AG04450 (cell line): ENCODE measurements around the gene CD79B. TPM values are rescaled to one million over a fixed set of nuclear protein-coding genes. Genes with fewer than 3 reads are reported as not detected.

Experiments used
- CTCF ChIA-PET: fragments of 300-600, 350-600 bp; formaldehyde crosslinking; extraction: SDS; loops from one replicate; lab custom pipeline; 2022; ENCODE audit warnings: antibody characterized with exemption, inconsistent platforms; lab: Charles Lee
- POLR2A ChIA-PET: fragments of 350-600 bp; formaldehyde crosslinking; extraction: SDS; loops from one replicate; lab custom pipeline; 2021; ENCODE audit warnings: antibody characterized with exemption, inconsistent platforms; lab: Yijun Ruan, JAX
- DNase-seq: peaks from one replicate; pipeline ENCODE4 v3.0.0-alpha.2; 2011; ENCODE audit warnings: low read depth, low spot score
- H3K27ac ChIP-seq: one replicate; pipeline ENCODE4 v1.5.1; 2012; ENCODE audit warnings: low read depth, low read length, control low read depth
- H3K27me3 ChIP-seq: one replicate; pipeline ENCODE4 v1.6.0; 2012; ENCODE audit warnings: low read length; ENCODE audit not compliant: control insufficient read depth, insufficient read depth
- H3K4me3 ChIP-seq: 2 replicates; pipeline ENCODE4 v1.5.1; 2011; ENCODE audit warnings: mild to moderate bottlenecking, low read depth, low read length, control low read depth
- H3K9me3 ChIP-seq: 2 replicates; pipeline ENCODE4 v1.5.1; 2012; ENCODE audit warnings: low read length; ENCODE audit not compliant: control insufficient read depth, insufficient read depth
- CTCF ChIP-seq: IDR thresholded peaks from 2 replicates; pipeline ENCODE4 v1.5.1; 2011; ENCODE audit warnings: low read depth, low read length, control low read depth, inconsistent platforms
- polyA plus RNA-seq: library from polyadenylated mRNA; depleted of rRNA; stranded (reverse); fragments of >200 nt; gene quantifications from 2 replicates; pipeline ENCODE4 v1.2.3, GENCODE V29; 2011

CD79B gene
- polyA plus RNA-seq, 1 experiment = not detected

DNA sequence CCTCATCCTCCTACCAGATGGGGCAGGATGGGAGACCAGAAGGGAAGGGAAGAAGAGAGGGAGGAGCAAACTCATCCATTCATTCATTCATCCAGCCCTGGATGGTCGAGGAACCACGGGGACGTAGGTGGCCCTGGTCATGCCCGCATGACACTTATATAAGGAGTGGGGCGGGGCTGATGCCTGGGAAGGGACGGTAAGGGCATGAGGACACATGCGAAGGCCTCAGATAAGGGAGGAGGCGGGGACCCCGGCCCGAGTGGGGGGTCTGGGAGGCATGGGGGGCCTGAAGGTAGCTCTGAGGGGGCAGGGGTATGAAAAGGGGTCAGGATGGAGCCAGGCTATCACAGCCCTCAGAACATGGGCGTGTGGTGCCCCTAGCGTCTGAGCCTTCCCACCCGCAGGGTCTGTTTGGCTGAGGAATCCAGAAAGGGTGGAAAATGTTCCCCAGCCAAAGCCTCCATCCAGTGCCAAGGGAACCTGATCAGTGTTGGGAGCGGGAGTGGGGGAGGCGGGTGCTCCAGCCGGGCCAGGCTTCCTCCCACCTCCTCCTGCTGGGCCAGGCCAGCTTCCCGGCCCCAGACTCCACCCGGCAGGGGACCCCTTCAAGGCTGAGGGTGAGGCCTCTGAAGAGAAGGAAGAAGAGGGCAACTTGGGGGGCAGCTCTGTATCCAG, 17.6 kb upstream of the CD79B start:
- no peak overlapping the region for H3K27ac ChIP-seq
- no peaks in the 10 kb centered on the region for H3K9me3 ChIP-seq
- CTCF ChIA-PET = interaction anchor here (0.6 kb wide), 1 partner anchor 76 kb away, joined by 3 read pairs; no protein-coding TSS in a partner anchor
- TF ChIP-seq CTCF = no peak
- no peak for DNase-seq
- peaks cover 21% of the 10 kb centered on the region for H3K27me3 ChIP-seq
- H3K4me3 ChIP-seq = no peak overlapping the region
- POLR2A ChIA-PET = interaction anchor here (0.6 kb wide), 1 partner anchor 46 kb away, joined by 3 read pairs; no protein-coding TSS in a partner anchor

DNA sequence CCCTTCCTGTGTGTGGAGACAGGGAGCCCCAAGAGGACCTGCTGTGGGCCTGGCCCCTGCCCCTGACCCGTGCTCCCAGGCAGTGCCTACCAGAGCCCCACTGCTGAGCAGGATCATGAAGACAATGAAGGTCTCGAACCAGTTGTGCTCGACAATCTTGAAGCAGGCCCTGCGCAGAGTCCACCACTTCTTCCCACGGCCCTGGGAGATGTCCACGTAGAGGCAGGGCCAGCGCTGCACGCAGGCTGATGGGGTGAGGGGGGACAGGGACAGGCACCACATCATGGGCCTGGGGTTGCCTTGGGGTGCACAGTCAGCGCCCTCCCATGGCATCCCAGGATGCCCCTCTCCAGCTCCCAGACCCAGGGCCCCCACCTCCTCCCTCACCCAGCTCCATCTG, 16.4 kb upstream of the CD79B start:
- CTCF ChIA-PET = no interaction called here
- no peak for TF ChIP-seq CTCF
- POLR2A ChIA-PET = interaction anchor here (0.6 kb wide), 1 partner anchor 12 kb away, joined by 7 read pairs; no protein-coding TSS in a partner anchor

DNA sequence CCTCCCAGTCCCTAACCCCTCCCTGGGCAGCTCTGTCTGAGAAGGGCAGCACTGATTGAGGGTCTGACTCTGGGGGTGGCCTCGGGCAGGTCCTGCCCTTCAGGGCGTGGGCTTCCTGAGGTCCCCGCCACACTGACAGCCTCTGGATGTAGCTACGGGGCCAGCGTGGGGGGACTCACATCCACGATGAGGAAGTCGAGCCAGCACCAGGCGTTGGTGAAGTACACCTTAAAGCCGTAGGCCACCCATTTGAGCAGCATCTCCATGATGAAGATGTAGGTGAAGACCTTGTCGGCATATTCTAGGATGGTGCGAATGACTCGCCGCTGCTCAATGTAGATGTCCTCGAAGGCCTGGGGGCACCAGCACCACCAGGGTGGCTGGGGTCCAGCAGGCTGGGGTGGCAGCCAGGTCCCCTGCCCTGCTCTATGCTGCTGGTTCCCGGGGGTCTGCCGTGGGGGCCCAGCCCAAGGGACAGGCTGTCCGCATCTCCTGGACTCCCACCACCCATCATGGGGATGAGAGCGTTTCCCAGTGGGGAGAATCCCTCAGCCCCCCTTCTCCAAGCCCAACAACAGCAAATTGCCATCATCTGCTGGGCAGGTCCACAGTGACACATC, 15.7 kb upstream of the CD79B start:
- POLR2A ChIA-PET = no interaction called here
- Histone ChIP-seq H3K9me3 (no peaks in the 10 kb centered on the region), H3K4me3 (no peak overlapping the region), H3K27me3 (peaks cover 16% of the 10 kb centered on the region), H3K27ac (no peak overlapping the region)
- no peak for DNase-seq
- no peak for TF ChIP-seq CTCF
- CTCF ChIA-PET = interaction anchor here (0.8 to 3.1 kb wide), 9 partner anchors 9 to 186 kb away, joined by 3 to 45 read pairs (median 17); partner anchors contain the start of gene GH1

More for the DNA sequence above, 16.4 kb upstream of the CD79B start:
- Histone ChIP-seq H3K27me3 (peaks cover 16% of the 10 kb centered on the region), H3K9me3 (no peaks in the 10 kb centered on the region), H3K4me3 (no peak overlapping the region), H3K27ac (no peak overlapping the region)
- no peak for DNase-seq

- TF ChIP-seq CTCF = peak; percentile 73
- Histone ChIP-seq H3K4me3 (no peak overlapping the region), H3K9me3 (no peaks in the 10 kb centered on the region; the same call in 1 of the 2 replicates), H3K27ac (no peak overlapping the region), H3K27me3 (peaks cover 20% of the 10 kb centered on the region)
- ChIA-PET CTCF (interaction anchor here (0.7 to 3.1 kb wide), 26 partner anchors 10 to 187 kb away, joined by 3 to 45 read pairs (median 5); partner anchors contain the start of genes GH1 and ICAM2), POLR2A (interaction anchor here (0.6 kb wide), 1 partner anchor 48 kb away, joined by 6 read pairs; no protein-coding TSS in a partner anchor)
- no peak for DNase-seq
Observed at GRCh38 chr17:63946440-63947363, 14.6 kb upstream of the CD79B start.
